ENCODE results near the gene HDAC10. TPM values are rescaled to one million over a fixed set of nuclear protein-coding genes. Genes with fewer than 3 reads are reported as not detected.

HDAC10 gene
- total RNA-seq, 1 experiment from 2014 or later: 45.0 TPM

GRCh38 chr22:50261615-50262459 lies 10.8 kb upstream of the HDAC10 start, which contains the start of gene MAPK12:
MAPK12 (minus strand) TSS chr22:50261683; CDS start chr22:50261509, 174 bp downstream.
- Histone ChIP-seq H3K4me1 (ENCODE audit: insufficient read depth, low read length) (no peaks in the 10 kb centered on the region), H3K23ac (ENCODE audit: insufficient read length, low read depth, low read length) (no peak within 1 kb of the TSS), H2BK15ac (ENCODE audit: low read depth, low read length) (no peak within 1 kb of the TSS), H3K14ac (ENCODE audit: insufficient read depth, low read length) (peak within 1 kb of the TSS; percentile 64; the same call in 1 of the 2 replicates), H2BK12ac (ENCODE audit: insufficient read length, low read depth, low read length) (no peak within 1 kb of the TSS), H4K91ac (ENCODE audit: insufficient read length, low read depth, low read length) (no peak within 1 kb of the TSS), H4K20me1 (ENCODE audit: control insufficient read depth, insufficient read depth, insufficient read length) (no peaks in the 10 kb centered on the region), H3K9ac (ENCODE audit: extremely low read depth, insufficient read length, low read length) (no peak within 1 kb of the TSS), H3K27me3 (ENCODE audit: insufficient read depth, low read length) (no peaks in the 10 kb centered on the region; the same call in 1 of the 2 replicates), H3K79me2 (ENCODE audit: insufficient read depth, low read length) (no peaks in the 10 kb centered on the region), H2BK120ac (ENCODE audit: low read depth, low read length, poor library complexity, severe bottlenecking) (no peak within 1 kb of the TSS), H3K4ac (ENCODE audit: low read depth, low read length) (no peak within 1 kb of the TSS), H3K27ac (ENCODE audit: insufficient read length, low read depth, low read length) (no peak within 1 kb of the TSS), H3K79me1 (ENCODE audit: insufficient read depth, low read depth, low read length, poor library complexity, severe bottlenecking) (no peaks in the 10 kb centered on the region), H2BK20ac (ENCODE audit: low read depth, low read length, poor library complexity, severe bottlenecking) (no peak within 1 kb of the TSS), H2BK5ac (ENCODE audit: insufficient read length, low read length) (no peak within 1 kb of the TSS), H3K23me2 (ENCODE audit: insufficient read length, low read depth, low read length, poor library complexity, severe bottlenecking) (peaks cover 8% of the 10 kb centered on the region), H3K9me3 (ENCODE audit: control insufficient read depth, low read depth, low read length) (no peaks in the 10 kb centered on the region), H3K56ac (ENCODE audit: insufficient read length, low read depth, low read length) (no peak within 1 kb of the TSS), H3K18ac (ENCODE audit: insufficient read length, low read depth, low read length) (no peak within 1 kb of the TSS), H4K8ac (replicated peaks; ENCODE audit: insufficient read length, low read depth, low read length) (no peak within 1 kb of the TSS), H2AFZ (ENCODE audit: low read length) (no peak within 1 kb of the TSS), H2AK5ac (ENCODE audit: insufficient read length, low read length) (no peak within 1 kb of the TSS), H3K4me2 (ENCODE audit: insufficient read depth, insufficient read length, low read length) (peak within 1 kb of the TSS; percentile 59), H3T11ph (ENCODE audit: low read length) (no peak within 1 kb of the TSS), H4K5ac (ENCODE audit: insufficient read length, low read depth, low read length) (no peak within 1 kb of the TSS)
- Mint-ChIP-seq H3K9me3 (peaks cover 1 to 2% of the 10 kb centered on the region in 2 experiments; a peak in 2 of 5 replicates), H3K4me1 (peaks cover 8 to 12% of the 10 kb centered on the region in 2 experiments), H3K27ac (no peak within 1 kb of the TSS), H3K36me3 (ENCODE audit: insufficient read depth in 1 of 3, low read depth in 3 of 3) (no peaks in the 10 kb centered on the region), H3K27me3 (ENCODE audit: low read depth) (peaks cover 60% of the 10 kb centered on the region), H3K4me3 (peak within 1 kb of the TSS; percentile 63 to 78)
- no peak for TF ChIP-seq CTCF (conservative IDR thresholded peaks at IDR 0.05)
- peak; percentile 63 for DNase-seq
- no CpG with 5 or more reads among the region's 61 CpGs for WGBS (ENCODE audit: extremely low coverage, insufficient read length, low lambda C conversion rate)

All from H9 (cell line).